ENCODE results near the gene ZC3H12D. TPM values are rescaled to one million over a fixed set of nuclear protein-coding genes. Genes with fewer than 3 reads are reported as not detected.

ZC3H12D gene
- total and polyA plus RNA-seq, 9 donors = 0.15 to 1.3 (median 0.45) TPM

GRCh38 chr6:149470948-149471347, 13.9 kb downstream of the ZC3H12D start:
- intact Hi-C loops (cut with DNase I) = no loop called here
- peaks cover 1% of the 10 kb centered on the region for H3K4me1 ChIP-seq (ENCODE audit: insufficient read depth)

GRCh38 chr6:149468179-149468578, 16.6 kb downstream of the ZC3H12D start:
- H3K27ac ChIP-seq = no peak overlapping the region
- TF ChIP-seq POLR2A (IDR thresholded peaks at IDR 0.05) (no peak), EP300 (IDR thresholded peaks at IDR 0.05) (no peak), CTCF (IDR thresholded peaks at IDR 0.05) (no peak)
- H3K4me3 ChIP-seq = no peak overlapping the region
- no peaks in the 10 kb centered on the region for H3K27me3 ChIP-seq
- no peaks in the 10 kb centered on the region for H3K9me3 ChIP-seq
- WGBS, 3 donors = 78 to 90% (median 83%) methylated on average over 2 of the region's 2 CpGs
- no peaks in the 10 kb centered on the region for H3K36me3 ChIP-seq
- intact Hi-C loops (cut with DNase I) = no loop called here
- DNase-seq = no peak
- no peaks in the 10 kb centered on the region for H3K4me1 ChIP-seq (ENCODE audit: insufficient read depth)

More at GRCh38 chr6:149470948-149471347, 13.9 kb downstream of the ZC3H12D start:
- no peak for DNase-seq
- no peaks in the 10 kb centered on the region for H3K9me3 ChIP-seq
- H3K27me3 ChIP-seq = no peaks in the 10 kb centered on the region
- H3K27ac ChIP-seq = no peak overlapping the region
- WGBS, 3 donors = 87 to 100% (median 92%) methylated on average over 2 of the region's 2 CpGs
- no peak for TF ChIP-seq EP300 (IDR thresholded peaks at IDR 0.05)
- no peak for TF ChIP-seq CTCF (IDR thresholded peaks at IDR 0.05)
- no peak for TF ChIP-seq POLR2A (IDR thresholded peaks at IDR 0.05)
- no peak overlapping the region for H3K4me3 ChIP-seq
- no peaks in the 10 kb centered on the region for H3K36me3 ChIP-seq

DNA sequence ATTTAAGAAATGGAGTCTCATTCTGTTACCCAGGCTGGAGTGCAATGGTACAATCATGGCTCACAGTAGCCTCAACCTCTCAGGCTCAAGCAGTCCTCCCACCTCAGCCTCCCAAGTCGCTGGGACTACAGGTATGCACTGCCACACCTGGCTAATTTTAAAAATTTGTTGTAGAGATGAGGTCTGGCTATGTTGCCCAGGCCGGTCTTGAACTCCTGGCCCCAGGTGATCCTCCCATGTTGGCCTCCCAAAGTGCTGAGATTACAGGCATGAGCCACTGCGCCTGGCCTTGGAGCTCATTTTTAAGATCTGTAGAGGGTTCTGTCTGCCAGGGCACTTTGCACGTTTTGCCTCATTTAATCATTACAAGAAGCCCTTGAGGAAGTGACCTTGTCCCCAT, 17.5 kb downstream of the ZC3H12D start:
- no peaks in the 10 kb centered on the region for H3K4me1 ChIP-seq (ENCODE audit: insufficient read depth)
- intact Hi-C loops (cut with DNase I) = no loop called here
- no peaks in the 10 kb centered on the region for H3K36me3 ChIP-seq
- WGBS, 3 donors = 70 to 77% (median 75%) methylated on average over 4 of the region's 4 CpGs
- H3K27ac ChIP-seq = no peak overlapping the region
- H3K4me3 ChIP-seq = no peak overlapping the region
- H3K27me3 ChIP-seq = no peaks in the 10 kb centered on the region
- no peaks in the 10 kb centered on the region for H3K9me3 ChIP-seq
- no peak for DNase-seq
- TF ChIP-seq POLR2A (IDR thresholded peaks at IDR 0.05) (no peak), EP300 (IDR thresholded peaks at IDR 0.05) (no peak), CTCF (IDR thresholded peaks at IDR 0.05) (no peak)

GRCh38 chr6:149464411-149464810, 20.4 kb downstream of the ZC3H12D start:
- no peaks in the 10 kb centered on the region for H3K27me3 ChIP-seq
- WGBS, 3 donors = 58 to 65% (median 64%) methylated on average over 8 of the region's 8 CpGs
- no peak for TF ChIP-seq POLR2A (IDR thresholded peaks at IDR 0.05)
- no peak for TF ChIP-seq CTCF (IDR thresholded peaks at IDR 0.05)
- no peak for TF ChIP-seq EP300 (IDR thresholded peaks at IDR 0.05)
- intact Hi-C loops (cut with DNase I) = no loop called here
- no peak overlapping the region for H3K27ac ChIP-seq
- no peaks in the 10 kb centered on the region for H3K4me1 ChIP-seq (ENCODE audit: insufficient read depth)
- H3K9me3 ChIP-seq = no peaks in the 10 kb centered on the region
- no peak overlapping the region for H3K4me3 ChIP-seq
- DNase-seq = no peak
- no peaks in the 10 kb centered on the region for H3K36me3 ChIP-seq
